Stimulated activated CD8-positive, alpha-beta memory T cell treated with anti-CD3 and anti-CD28 coated beads, Interleukin-12 subunit alpha, Interleukin-12 subunit beta, amount 100 ng/mL, for 4 hours (primary cell): ENCODE data around the gene DENND5B.
"Not testable (repeated sequence)": the region's sequence is repeated elsewhere in the genome, so short reads cannot be mapped to it uniquely, and the experiment has no call there.

Source experiments
- DNase-seq: peaks from one replicate; pipeline ENCODE4 v3.0.0-alpha.2; 2020; ENCODE audit warnings: low read depth

Gene DENND5B

GRCh38 chr12:31377210-31377609 is 213.7 kb downstream of the DENND5B start:
- DNase-seq = not testable (repeated sequence)

- DNase-seq = not testable (repeated sequence)
Observed at GRCh38 chr12:31375422-31375821, 215.5 kb downstream of the DENND5B start.

GRCh38 chr12:31371256-31371620 is 219.7 kb downstream of the DENND5B start:
- DNase-seq = no peak

GRCh38 chr12:31370531-31371255 is 220.2 kb downstream of the DENND5B start:
- no peak for DNase-seq

GRCh38 chr12:31369712-31370521 is 221.0 kb downstream of the DENND5B start:
- DNase-seq = no peak

GRCh38 chr12:31368666-31369361 is 222.1 kb downstream of the DENND5B start:
- DNase-seq = no peak

- no peak for DNase-seq
Observed at GRCh38 chr12:31366104-31366621, 224.8 kb downstream of the DENND5B start.

GRCh38 chr12:31363831-31364230 is 227.1 kb downstream of the DENND5B start:
- no peak for DNase-seq

- DNase-seq = no peak
Observed at GRCh38 chr12:31363416-31363809, 227.5 kb downstream of the DENND5B start.

- no peak for DNase-seq
Observed at GRCh38 chr12:31362759-31363415, 228.0 kb downstream of the DENND5B start.

GRCh38 chr12:31362115-31362758 is 228.7 kb downstream of the DENND5B start:
- DNase-seq = no peak

- no peak for DNase-seq
Observed at GRCh38 chr12:31361730-31362114, 229.2 kb downstream of the DENND5B start.

- DNase-seq = no peak
Observed at GRCh38 chr12:31355747-31356107, 235.2 kb downstream of the DENND5B start.

GRCh38 chr12:31353750-31354708 is 236.9 kb downstream of the DENND5B start:
- no peak for DNase-seq

- DNase-seq = no peak
Observed at GRCh38 chr12:31346267-31346666, 244.7 kb downstream of the DENND5B start.

GRCh38 chr12:31343139-31343538 is 247.8 kb downstream of the DENND5B start:
- no peak for DNase-seq

- no peak for DNase-seq
Observed at GRCh38 chr12:31342286-31342685, 248.7 kb downstream of the DENND5B start.

GRCh38 chr12:31339831-31340622 is 250.9 kb downstream of the DENND5B start:
- no peak for DNase-seq

- no peak for DNase-seq
Observed at GRCh38 chr12:31337952-31338351, 253.0 kb downstream of the DENND5B start.
